Stimulated activated CD4-positive, alpha-beta T cell treated with anti-CD3 and anti-CD28 coated beads, Interleukin-2, amount 100 ng/mL, for 48 hours (primary cell): ENCODE results near the gene CTNNA2.

Experiments used
- DNase-seq, 2 donors: peaks; one replicate each; pipeline ENCODE4 v3.0.0-alpha.2; 2020

Gene CTNNA2

GRCh38 chr2:79714283-79714682, 201.4 kb downstream of the CTNNA2 start:
- DNase-seq, result no peak

GRCh38 chr2:79715338-79715737, 202.5 kb downstream of the CTNNA2 start:
- DNase-seq, result no peak

DNA sequence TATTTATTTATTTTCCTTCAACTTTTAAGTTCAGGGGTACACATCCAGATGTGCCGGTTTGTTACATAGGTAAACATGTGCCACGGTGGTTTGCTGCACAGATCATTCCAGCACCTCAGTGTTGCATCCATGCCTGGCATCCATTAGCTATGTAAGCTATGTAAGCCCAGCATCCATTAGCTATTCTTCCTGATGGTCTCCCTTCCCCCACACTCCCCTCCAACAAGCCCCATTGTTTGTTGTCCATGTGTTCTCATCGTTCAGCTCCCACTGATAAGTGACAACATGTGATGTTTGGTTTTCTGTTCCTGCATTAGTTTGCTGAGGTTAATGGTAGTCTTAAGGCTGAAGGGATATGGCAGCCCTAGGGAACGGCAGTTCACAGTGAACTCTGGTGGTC, 203.4 kb downstream of the CTNNA2 start:
- DNase-seq, result no peak

GRCh38 chr2:79717364-79718007, 204.6 kb downstream of the CTNNA2 start:
- DNase-seq, result no peak

DNA sequence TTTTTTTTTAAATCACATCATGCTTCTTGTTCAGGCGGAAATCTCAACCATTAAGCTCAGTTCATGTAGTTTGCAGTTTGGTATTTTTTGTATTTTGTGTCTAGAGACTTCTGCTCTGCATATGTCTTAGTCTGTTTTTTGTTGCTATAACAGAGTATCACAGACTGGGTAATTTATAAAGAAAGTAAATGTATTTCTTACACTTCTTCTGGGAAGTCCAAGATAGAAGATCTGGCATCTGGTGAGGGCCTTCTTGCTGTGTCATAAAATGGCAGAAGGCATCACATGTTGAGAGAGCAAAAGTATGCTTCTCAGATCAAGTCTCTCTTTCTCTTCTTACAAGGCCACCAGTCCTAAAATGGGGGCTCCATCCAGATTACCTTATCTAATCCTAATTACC, 208.2 kb downstream of the CTNNA2 start:
- DNase-seq, result no peak

DNA sequence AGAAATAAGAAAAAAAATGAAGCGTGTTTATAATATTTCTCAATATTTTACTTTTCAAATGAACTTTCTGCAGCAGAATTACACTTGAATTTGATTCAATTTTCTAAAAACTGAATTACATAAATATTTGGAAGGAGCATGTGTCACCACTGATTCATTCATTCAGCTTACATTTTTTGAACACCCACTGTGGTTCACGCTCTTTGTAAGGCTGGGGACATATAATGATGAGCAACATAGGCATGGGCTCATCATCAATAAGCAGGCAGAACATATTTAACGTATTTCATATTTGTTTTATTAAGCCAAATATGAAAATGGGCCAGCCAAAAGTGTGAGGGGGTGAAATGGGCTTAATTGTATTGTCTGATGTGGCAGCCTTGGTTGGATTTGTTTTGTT, 209.1 kb downstream of the CTNNA2 start:
- no peak for DNase-seq

GRCh38 chr2:79723830-79724229, 211.0 kb downstream of the CTNNA2 start:
- DNase-seq, result no peak

DNA sequence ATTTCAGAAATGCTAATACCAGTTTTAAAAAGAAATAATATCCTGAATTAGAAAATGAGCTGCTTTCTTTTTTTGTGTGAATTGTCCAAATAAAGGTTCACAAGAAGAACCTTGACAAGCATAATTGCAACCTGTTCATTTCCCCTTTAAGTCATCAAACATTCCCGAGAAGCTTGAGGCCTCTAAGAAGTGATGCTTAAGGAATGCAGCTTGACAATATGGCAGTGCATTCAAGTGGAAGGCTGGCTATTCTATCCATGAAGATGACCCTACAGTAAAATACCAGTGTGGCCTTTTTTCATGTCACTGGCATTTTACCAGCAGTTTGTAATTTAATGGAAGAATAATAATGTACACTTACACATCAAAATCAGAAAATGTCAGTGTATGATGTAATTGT, 216.7 kb downstream of the CTNNA2 start:
- no peak for DNase-seq

- DNase-seq, result no peak
These were observed 221.7 kb downstream of the CTNNA2 start for GRCh38 chr2:79734518-79734917.

GRCh38 chr2:79740879-79741443, 228.1 kb downstream of the CTNNA2 start:
- DNase-seq, result no peak

GRCh38 chr2:79750321-79750720, 237.5 kb downstream of the CTNNA2 start:
- DNase-seq, result no peak

DNA sequence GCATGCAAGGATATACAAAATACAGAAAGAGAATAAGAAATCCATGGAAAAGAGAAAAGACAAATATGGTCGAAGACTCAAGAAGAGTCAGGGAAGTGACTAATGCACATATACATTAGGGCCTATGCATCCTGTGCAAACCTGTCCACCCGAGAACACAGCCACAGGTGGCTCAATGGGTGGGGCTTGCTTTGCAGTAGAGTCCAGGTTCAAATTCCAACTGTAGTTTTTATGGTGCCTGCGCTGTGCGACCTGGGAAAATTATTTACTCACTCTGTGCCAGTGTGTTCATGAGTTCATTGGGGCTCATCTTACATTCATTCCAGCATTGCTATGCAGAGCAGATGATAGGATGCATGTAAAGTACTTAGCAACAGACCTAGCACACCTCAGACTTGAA, 244.7 kb downstream of the CTNNA2 start:
- DNase-seq, result no peak

- DNase-seq, result no peak
These were observed 245.2 kb downstream of the CTNNA2 start for GRCh38 chr2:79758042-79758441.

- DNase-seq, result no peak
These were observed 246.0 kb downstream of the CTNNA2 start for GRCh38 chr2:79758749-79759282.

DNA sequence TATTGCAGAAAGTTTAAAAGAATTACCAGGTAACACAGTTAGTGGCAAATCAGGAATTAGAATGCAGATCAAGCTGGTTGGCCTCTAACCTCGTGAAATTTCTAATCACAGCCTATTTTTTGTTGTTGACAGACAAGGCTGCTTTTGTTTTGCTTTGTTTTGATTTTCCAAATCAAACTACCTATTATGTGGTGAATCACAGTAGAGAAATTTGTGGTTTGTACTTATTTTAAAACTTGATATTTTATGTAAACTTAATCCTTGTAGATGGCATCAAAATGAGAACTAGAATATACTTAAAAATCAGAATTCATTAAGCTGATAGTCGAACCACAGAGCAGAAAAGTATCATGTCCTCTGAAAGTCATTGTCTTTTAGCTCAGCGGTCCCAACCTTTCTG, 258.1 kb downstream of the CTNNA2 start:
- DNase-seq, result no peak

GRCh38 chr2:79771493-79771892, 258.6 kb downstream of the CTNNA2 start:
- no peak for DNase-seq

- DNase-seq, result no peak
These were observed 261.2 kb downstream of the CTNNA2 start for GRCh38 chr2:79774016-79774415.

- no peak for DNase-seq
These were observed 263.6 kb downstream of the CTNNA2 start for GRCh38 chr2:79776461-79776860.

GRCh38 chr2:79780781-79781180, 267.9 kb downstream of the CTNNA2 start:
- no peak for DNase-seq

DNA sequence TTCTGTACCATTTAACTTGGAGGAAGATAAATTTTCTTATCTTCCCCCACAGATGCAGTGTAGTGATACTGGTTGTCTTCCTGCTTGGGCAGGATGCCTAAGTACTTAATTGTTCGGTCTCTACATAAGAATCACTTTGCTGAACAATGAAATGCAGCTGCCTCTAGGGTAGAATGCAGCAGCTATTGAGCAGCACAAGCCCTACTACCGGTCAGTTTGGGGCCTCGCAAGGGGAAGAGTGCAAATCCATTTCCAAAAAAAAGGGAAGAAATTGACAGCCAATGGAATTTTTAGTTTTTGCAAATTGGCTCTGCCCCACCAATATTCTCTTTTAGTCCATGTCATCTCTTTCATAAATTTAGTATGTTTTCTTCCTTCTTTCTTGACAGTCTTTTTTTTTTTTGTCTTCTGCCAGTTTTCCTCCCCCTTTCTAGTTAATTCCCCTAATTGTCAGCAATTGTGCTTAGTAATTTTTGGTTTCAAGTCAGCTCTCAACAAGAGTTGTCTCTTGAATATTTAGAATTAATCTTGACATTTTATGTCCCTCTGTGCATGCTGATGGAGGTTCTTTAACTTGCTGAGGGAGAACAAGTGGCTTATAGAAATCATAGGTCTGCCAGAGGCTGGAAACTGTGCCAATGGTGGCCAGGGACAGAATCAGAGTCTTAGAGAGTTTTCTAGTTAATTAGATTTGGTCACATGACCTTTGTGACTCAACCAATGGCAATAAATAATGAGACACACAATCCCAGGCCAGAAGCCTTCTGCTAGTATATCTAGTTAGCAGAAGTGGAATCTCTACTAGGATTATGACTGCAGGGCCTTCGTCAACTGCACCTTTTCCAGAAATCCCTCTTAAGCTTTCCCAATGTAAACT, 270.0 kb downstream of the CTNNA2 start:
- DNase-seq, result no peak

DNA sequence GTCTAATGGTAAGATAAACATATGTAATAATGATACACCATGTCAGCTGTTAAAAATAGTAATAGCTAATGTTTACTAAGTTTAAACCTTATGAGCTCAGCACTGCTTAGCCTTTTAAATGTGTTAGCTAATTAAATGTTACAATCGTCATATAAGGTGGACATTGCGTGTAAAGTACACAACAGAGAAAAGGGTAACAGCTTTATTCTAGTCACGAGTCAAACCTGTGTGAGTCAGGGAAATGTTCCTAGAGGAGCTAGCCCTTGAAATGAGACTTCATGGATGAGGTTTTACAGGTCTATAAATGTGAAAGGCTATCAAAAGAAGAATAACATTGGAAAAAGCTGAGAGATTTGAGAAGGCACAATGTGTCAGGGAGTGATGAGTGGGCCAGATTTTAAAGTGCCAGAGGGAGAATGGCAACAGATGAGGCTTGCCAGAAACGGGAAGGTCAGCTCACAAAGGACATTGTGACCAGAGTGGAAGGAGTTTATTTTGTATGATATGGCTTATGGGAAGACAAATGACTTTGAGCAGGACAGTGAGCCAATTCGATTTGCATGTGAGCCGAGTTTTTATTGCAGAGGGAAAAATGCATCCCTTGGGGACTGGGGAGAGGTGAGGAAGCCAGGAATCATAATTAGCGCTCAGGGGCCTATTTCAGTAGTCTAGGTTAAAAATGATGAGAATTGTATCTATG, 276.3 kb downstream of the CTNNA2 start:
- DNase-seq, result no peak

GRCh38 chr2:79789811-79790210, 277.0 kb downstream of the CTNNA2 start:
- DNase-seq, result no peak

GRCh38 chr2:79792090-79792489, 279.2 kb downstream of the CTNNA2 start:
- DNase-seq, result no peak
